HepG2 (cell line): ENCODE results near the gene MDFI. TPM values are rescaled to one million over a fixed set of nuclear protein-coding genes. Genes with fewer than 3 reads are reported as not detected.

Experiments
- DR1 ChIP-seq: sonication (generic); formaldehyde crosslinking; IDR thresholded peaks from 2 replicates; pipeline ENCODE4 v1.8.0; 2021; ENCODE audit warnings: mild to moderate bottlenecking, missing genetic modification reagents, inconsistent platforms
- FOXA1 ChIP-seq, 2 experiments: fragments of 450-650 bp in 1 of 2; sonication (generic) in 1 of 2; formaldehyde crosslinking in 1 of 2; IDR thresholded peaks; 2 replicates each; pipeline versions ENCODE4 v1.4.0 to v1.6.1; 2016 to 2020; ENCODE audit warnings: missing genetic modification reagents in 1 of 2
- HMGA1 ChIP-seq: sonication (generic); formaldehyde crosslinking; conservative IDR thresholded peaks from 2 replicates; pipeline ENCODE4 v1.4.0; 2020; ENCODE audit warnings: missing genetic modification reagents
- KDM2A ChIP-seq: sonication (generic); formaldehyde crosslinking; IDR thresholded peaks from 2 replicates; pipeline ENCODE4 v1.4.0; 2020; ENCODE audit warnings: low read depth, missing genetic modification reagents, borderline replicate concordance
- NFE2 ChIP-seq: sonication (generic); formaldehyde crosslinking; IDR thresholded peaks from 2 replicates; pipeline ENCODE4 v1.4.0; 2020; ENCODE audit warnings: missing genetic modification reagents
- NFIC ChIP-seq: IDR thresholded peaks from 2 replicates; pipeline ENCODE4 v1.6.1; 2012; ENCODE audit warnings: mild to moderate bottlenecking, low read length, inconsistent platforms
- PTBP1 ChIP-seq: fragments of 200-400 bp; formaldehyde crosslinking; IDR thresholded peaks from 2 replicates; pipeline ENCODE4 v1.6.1; 2018; ENCODE audit warnings: low read length, low read depth; ENCODE audit not compliant: poor library complexity, severe bottlenecking
- RFX5 ChIP-seq: IDR thresholded peaks from 2 replicates; pipeline ENCODE4 v1.6.1; 2011; ENCODE audit warnings: low read depth, low read length, improper control_type of control experiment
- TARDBP ChIP-seq: sonication (generic); formaldehyde crosslinking; IDR thresholded peaks from 2 replicates; pipeline ENCODE4 v1.8.0; 2022; ENCODE audit warnings: mild to moderate bottlenecking, missing genetic modification reagents
- YEATS2 ChIP-seq: sonication (generic); formaldehyde crosslinking; IDR thresholded peaks from 2 replicates; pipeline ENCODE4 v1.4.0; 2020; ENCODE audit warnings: missing genetic modification reagents, borderline replicate concordance
- ZKSCAN5 ChIP-seq: sonication (generic); formaldehyde crosslinking; IDR thresholded peaks from 2 replicates; pipeline ENCODE4 v1.5.1; 2020; ENCODE audit warnings: mild to moderate bottlenecking, missing genetic modification reagents
- ZNF160 ChIP-seq: sonication (generic); formaldehyde crosslinking; IDR thresholded peaks from 2 replicates; pipeline ENCODE4 v1.8.0; 2022; ENCODE audit warnings: mild to moderate bottlenecking, inconsistent platforms, missing genetic modification reagents
- ZNF264 ChIP-seq: sonication (generic); formaldehyde crosslinking; IDR thresholded peaks from 2 replicates; pipeline ENCODE4 v1.4.0; 2020; ENCODE audit warnings: missing genetic modification reagents
- ZNF441 ChIP-seq: sonication (generic); formaldehyde crosslinking; IDR thresholded peaks from 2 replicates; pipeline ENCODE4 v1.7.0; 2021; ENCODE audit warnings: missing genetic modification reagents, borderline replicate concordance
- ZNF557 ChIP-seq: sonication (generic); formaldehyde crosslinking; IDR thresholded peaks from 2 replicates; pipeline ENCODE4 v1.4.0; 2020; ENCODE audit warnings: missing genetic modification reagents
- ZZZ3 ChIP-seq: sonication (generic); formaldehyde crosslinking; IDR thresholded peaks from 2 replicates; pipeline ENCODE4 v1.4.0; 2020; ENCODE audit warnings: missing genetic modification reagents, mild to moderate bottlenecking, borderline replicate concordance
- polyA plus RNA-seq, 8 experiments: library from polyadenylated mRNA; depleted of rRNA in 3 of 8; stranded (reverse) in 7 of 8; unstranded in 1 of 8; fragments of >200 nt; fragmentation: Illumina TruSeq in 4 of 8; extraction: Trizol in 4 of 8; gene quantifications; 2 replicates each; pipeline versions ENCODE4 v1.2.1 to v1.2.3, GENCODE V29; 2011 to 2016; ENCODE audit warnings: low read depth in 4 of 8, missing spikeins in 1 of 8, mixed read lengths in 1 of 8; ENCODE audit not compliant: insufficient read depth in 1 of 8
- total RNA-seq, 5 experiments: library from RNA; depleted of rRNA; stranded (reverse); fragments of >200 nt; fragmentation: Illumina TruSeq; extraction: Trizol; gene quantifications; 2 replicates each; pipeline ENCODE4 v1.2.3, GENCODE V29; 2016; ENCODE audit warnings: low read depth in 1 of 5
- TF ChIP-seq, protein P1 (sequence below): sonication (generic); formaldehyde crosslinking; IDR thresholded peaks from 2 replicates; pipeline ENCODE4 v1.4.0; 2020; ENCODE audit warnings: missing genetic modification reagents
- TF ChIP-seq, protein P2 (sequence below): sonication (generic); formaldehyde crosslinking; IDR thresholded peaks from 2 replicates; pipeline ENCODE4 v1.8.0; 2022; ENCODE audit warnings: mild to moderate bottlenecking, missing genetic modification reagents, borderline replicate concordance
- TF ChIP-seq, protein P3 (sequence below): sonication (generic); formaldehyde crosslinking; IDR thresholded peaks from 2 replicates; pipeline ENCODE4 v1.5.1; 2020; ENCODE audit warnings: missing genetic modification reagents, mild to moderate bottlenecking, borderline replicate concordance
- TF ChIP-seq, protein P4 (sequence below): IDR thresholded peaks from 2 replicates; pipeline ENCODE4 v1.6.1; 2012; ENCODE audit warnings: low read depth, low read length, improper control_type of control experiment
- TF ChIP-seq, protein P5 (sequence below): sonication (generic); formaldehyde crosslinking; IDR thresholded peaks from 2 replicates; pipeline ENCODE4 v1.5.0; 2020; ENCODE audit warnings: missing genetic modification reagents

The MDFI gene
- total and polyA plus RNA-seq, 2 of the 13 experiments (the other 11 are each of a cell fraction or from before 2014, with no cell fraction given): 0.28 TPM; not detected in 1

DNA sequence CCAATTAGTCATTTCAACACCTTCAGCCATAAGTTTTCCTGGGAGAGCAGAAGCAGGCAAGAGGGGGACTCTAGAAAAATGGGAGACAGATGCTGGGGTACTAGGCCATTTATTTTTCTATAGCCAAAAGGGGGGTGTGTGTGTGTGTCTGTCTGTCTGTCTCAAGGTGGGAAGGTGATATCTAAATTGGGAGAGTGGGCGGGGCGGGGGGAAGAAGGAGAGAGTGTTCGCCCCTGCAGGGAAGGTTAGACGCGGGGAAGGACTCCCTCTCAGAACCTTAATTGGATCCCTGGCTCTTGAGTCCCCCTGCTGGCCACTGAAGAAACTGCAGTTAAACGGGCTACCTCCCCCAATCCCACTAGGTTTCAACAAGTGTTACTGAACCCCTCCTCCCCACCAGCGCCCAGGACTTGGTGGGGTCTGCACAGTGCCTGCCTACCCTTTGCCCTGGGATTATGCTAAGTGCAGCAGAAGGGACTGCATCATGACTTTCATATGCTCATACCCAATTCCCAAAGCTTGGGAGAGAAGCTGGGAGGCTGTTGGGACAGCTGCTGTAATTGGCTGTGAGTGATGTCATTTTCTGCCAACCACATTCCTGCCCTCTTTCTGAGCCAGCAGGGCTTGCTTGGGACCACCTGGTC lies 46.3 kb upstream of the MDFI start (continued):
- TF ChIP-seq, protein P1, sequence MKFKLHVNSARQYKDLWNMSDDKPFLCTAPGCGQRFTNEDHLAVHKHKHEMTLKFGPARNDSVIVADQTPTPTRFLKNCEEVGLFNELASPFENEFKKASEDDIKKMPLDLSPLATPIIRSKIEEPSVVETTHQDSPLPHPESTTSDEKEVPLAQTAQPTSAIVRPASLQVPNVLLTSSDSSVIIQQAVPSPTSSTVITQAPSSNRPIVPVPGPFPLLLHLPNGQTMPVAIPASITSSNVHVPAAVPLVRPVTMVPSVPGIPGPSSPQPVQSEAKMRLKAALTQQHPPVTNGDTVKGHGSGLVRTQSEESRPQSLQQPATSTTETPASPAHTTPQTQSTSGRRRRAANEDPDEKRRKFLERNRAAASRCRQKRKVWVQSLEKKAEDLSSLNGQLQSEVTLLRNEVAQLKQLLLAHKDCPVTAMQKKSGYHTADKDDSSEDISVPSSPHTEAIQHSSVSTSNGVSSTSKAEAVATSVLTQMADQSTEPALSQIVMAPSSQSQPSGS (CRISPR knock-in tag): no peak
- TF ChIP-seq KDM2A (CRISPR knock-in tag) (0 out of 2 replicates have a peak, but pooled peaks have one; percentile 27), ZNF264 (CRISPR knock-in tag) (no peak), FOXA1 (IDR thresholded peaks at IDR 0.05) (no peak), FOXA1 (CRISPR knock-in tag; IDR thresholded peaks at IDR 0.05) (0 out of 2 replicates have a peak, but pooled peaks have one; percentile 5), ZNF160 (CRISPR knock-in tag) (no peak), PTBP1 (no peak), NFIC (no peak), DR1 (CRISPR knock-in tag) (no peak), ZNF557 (CRISPR knock-in tag) (0 out of 2 replicates have a peak, but pooled peaks have one; percentile 28), RFX5 (no peak), ZZZ3 (CRISPR knock-in tag) (no peak), ZNF441 (CRISPR knock-in tag) (no peak), NFE2 (CRISPR knock-in tag) (no peak), HMGA1 (no peak), YEATS2 (CRISPR knock-in tag) (no peak), TARDBP (CRISPR knock-in tag) (peak; percentile 40; the same call in 1 of the 2 replicates), ZKSCAN5 (CRISPR knock-in tag) (no peak)
- TF ChIP-seq, protein P2, sequence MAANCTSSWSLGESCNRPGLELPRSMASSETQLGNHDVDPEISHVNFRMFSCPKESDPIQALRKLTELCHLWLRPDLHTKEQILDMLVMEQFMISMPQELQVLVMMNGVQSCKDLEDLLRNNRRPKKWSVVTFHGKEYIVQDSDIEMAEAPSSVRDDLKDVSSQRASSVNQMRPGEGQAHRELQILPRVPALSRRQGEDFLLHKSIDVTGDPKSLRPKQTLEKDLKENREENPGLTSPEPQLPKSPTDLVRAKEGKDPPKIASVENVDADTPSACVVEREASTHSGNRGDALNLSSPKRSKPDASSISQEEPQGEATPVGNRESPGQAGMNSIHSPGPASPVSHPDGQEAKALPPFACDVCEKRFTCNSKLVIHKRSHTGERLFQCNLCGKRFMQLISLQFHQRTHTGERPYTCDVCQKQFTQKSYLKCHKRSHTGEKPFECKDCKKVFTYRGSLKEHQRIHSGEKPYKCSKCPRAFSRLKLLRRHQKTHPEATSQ: no peak
- TF ChIP-seq, protein P3, sequence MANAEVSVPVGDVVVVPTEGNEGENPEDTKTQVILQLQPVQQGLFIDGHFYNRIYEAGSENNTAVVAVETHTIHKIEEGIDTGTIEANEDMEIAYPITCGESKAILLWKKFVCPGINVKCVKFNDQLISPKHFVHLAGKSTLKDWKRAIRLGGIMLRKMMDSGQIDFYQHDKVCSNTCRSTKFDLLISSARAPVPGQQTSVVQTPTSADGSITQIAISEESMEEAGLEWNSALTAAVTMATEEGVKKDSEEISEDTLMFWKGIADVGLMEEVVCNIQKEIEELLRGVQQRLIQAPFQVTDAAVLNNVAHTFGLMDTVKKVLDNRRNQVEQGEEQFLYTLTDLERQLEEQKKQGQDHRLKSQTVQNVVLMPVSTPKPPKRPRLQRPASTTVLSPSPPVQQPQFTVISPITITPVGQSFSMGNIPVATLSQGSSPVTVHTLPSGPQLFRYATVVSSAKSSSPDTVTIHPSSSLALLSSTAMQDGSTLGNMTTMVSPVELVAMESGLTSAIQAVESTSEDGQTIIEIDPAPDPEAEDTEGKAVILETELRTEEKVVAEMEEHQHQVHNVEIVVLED (CRISPR knock-in tag): no peak
- TF ChIP-seq, protein P4, sequence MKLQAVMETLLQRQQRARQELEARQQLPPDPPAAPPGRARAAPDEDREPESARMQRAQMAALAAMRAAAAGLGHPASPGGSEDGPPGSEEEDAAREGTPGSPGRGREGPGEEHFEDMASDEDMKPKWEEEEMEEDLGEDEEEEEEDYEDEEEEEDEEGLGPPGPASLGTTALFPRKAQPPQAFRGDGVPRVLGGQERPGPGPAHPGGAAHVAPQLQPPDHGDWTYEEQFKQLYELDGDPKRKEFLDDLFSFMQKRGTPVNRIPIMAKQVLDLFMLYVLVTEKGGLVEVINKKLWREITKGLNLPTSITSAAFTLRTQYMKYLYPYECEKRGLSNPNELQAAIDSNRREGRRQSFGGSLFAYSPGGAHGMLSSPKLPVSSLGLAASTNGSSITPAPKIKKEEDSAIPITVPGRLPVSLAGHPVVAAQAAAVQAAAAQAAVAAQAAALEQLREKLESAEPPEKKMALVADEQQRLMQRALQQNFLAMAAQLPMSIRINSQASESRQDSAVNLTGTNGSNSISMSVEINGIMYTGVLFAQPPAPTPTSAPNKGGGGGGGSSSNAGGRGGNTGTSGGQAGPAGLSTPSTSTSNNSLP: 0 out of 2 replicates have a peak, but pooled peaks have one; percentile 11
- TF ChIP-seq, protein P5, sequence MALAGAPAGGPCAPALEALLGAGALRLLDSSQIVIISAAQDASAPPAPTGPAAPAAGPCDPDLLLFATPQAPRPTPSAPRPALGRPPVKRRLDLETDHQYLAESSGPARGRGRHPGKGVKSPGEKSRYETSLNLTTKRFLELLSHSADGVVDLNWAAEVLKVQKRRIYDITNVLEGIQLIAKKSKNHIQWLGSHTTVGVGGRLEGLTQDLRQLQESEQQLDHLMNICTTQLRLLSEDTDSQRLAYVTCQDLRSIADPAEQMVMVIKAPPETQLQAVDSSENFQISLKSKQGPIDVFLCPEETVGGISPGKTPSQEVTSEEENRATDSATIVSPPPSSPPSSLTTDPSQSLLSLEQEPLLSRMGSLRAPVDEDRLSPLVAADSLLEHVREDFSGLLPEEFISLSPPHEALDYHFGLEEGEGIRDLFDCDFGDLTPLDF (CRISPR knock-in tag): no peak
